MM.1S (cell line): ENCODE measurements around the gene HSD17B11.

Experiments
- EZH2 ChIP-seq: fragments of 300-600 bp; sonication (generic); optimal IDR thresholded peaks from 2 replicates; pipeline ENCODE3; 2017; ENCODE audit warnings: low read depth, mild to moderate bottlenecking, antibody characterized with exemption, low read length, mixed read lengths
- TF ChIP-seq, protein P1 (sequence below): fragments of 300-600 bp; sonication (generic); IDR thresholded peaks from 2 replicates; pipeline ENCODE4 v1.5.1; 2016; ENCODE audit warnings: antibody characterized with exemption, low read length, mixed read lengths

- TF ChIP-seq, protein P1, sequence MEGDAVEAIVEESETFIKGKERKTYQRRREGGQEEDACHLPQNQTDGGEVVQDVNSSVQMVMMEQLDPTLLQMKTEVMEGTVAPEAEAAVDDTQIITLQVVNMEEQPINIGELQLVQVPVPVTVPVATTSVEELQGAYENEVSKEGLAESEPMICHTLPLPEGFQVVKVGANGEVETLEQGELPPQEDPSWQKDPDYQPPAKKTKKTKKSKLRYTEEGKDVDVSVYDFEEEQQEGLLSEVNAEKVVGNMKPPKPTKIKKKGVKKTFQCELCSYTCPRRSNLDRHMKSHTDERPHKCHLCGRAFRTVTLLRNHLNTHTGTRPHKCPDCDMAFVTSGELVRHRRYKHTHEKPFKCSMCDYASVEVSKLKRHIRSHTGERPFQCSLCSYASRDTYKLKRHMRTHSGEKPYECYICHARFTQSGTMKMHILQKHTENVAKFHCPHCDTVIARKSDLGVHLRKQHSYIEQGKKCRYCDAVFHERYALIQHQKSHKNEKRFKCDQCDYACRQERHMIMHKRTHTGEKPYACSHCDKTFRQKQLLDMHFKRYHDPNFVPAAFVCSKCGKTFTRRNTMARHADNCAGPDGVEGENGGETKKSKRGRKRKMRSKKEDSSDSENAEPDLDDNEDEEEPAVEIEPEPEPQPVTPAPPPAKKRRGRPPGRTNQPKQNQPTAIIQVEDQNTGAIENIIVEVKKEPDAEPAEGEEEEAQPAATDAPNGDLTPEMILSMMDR: no peak
- no peak for TF ChIP-seq EZH2
Observed at GRCh38 chr4:87370068-87370467, 20.9 kb downstream of the HSD17B11 start.
